Dermis blood vessel endothelial cell (primary cell): ENCODE results near the gene VEZT. TPM values are rescaled to one million over a fixed set of nuclear protein-coding genes. Genes with fewer than 3 reads are reported as not detected.
A peak's percentile ranks its signal among the peaks of the same experiment; 100 is the strongest.

ENCODE experiments used
- DNase-seq: peaks from one replicate; pipeline ENCODE4 v3.0.0; 2010
- total RNA-seq: library from RNA; depleted of rRNA; stranded (reverse); fragments of >200 nt; gene quantifications from 2 replicates; pipeline ENCODE4 v1.2.3, GENCODE V29; 2014

The VEZT gene
- total RNA-seq, 1 donor from 2014 or later = 96.7 TPM

DNA sequence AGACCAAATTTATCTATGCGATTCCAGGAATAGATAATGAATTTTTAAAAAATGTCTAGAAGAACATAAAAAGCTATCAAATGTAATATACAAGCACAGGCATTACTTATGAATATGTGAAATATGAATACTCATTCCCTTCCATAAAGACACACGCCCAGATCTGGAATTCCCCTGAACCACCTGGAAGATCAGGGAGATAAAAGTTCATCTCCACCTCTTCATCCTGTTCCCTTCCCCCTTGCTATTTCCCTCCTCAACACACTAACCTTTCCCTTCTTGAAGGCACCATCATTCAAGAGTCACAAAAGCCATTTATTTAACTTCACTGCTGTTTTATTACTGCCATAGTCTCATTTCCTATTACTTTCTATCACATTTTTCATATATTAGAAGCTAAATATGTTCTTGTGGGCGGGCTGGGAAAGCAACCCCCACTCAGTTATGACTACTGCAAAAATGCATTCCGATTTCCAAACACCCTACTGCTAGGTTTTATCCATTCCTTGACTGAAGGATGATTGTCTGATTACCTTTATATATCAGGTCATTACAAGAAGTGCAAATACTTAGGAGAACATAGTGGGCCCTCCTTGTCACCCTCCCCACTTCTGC, 16.4 kb upstream of the VEZT start:
- no peak for DNase-seq

DNA sequence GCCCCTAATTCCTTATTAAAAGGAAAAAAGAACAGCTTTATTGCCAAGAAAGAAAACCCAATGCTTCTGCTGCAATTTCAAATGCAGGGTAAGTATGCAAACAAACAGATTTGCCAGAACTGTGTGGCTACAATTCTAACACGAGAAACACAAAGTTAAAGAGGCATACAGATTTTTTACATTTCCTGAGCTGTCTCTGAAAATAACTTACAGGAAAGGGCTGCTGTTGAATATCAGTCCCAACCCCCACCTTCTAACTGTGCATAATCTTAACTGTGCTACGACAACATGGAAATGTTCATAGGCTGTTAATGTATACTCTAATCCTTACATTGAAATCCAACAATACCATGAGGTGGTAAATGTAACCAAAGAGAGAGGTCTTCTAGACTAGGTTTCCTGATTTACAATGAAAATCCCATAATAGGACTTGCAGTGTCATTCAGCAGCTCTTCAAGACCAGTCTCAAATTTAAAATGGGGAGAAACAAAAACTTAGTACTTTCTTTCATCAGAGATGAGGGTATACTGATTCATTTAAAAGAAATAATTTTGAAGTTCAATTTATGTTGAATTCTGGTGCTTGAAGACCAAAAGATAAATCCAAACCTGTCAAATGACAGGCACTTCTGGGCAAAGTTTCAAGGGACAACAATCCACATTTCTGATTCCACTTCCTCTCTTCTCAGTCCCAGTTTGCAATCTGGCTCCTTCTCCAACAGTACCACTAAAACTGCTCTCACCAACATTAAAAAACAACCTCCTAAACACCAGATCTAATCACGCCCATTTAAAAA, 14.7 kb upstream of the VEZT start:
- DNase-seq = peak; percentile 62

DNA sequence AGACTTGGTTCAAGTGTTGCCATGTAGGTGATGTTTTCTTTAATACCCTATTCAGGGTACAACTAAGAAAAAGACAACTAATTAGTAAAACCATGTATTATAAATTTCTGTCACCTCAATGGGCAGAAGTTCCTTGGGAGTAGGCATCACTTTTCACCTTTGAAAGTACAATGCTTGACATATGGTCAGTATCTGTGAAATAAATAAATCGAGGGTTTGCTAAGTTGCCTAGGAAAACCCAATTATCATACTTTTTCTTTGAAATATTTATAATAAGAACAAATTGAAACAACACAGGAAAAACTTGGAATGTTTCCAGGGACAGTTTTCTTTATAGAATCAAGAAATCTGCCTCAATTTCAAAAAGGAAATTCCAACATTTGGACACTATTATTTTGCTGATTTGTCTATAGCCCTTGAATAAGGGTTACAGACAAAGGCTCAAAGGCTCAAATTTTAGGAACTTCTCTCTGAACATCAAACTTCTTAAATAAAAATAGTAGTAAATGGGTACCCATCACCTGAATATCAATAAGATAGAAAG, 14.0 kb upstream of the VEZT start:
- peak; percentile 43 for DNase-seq

DNA sequence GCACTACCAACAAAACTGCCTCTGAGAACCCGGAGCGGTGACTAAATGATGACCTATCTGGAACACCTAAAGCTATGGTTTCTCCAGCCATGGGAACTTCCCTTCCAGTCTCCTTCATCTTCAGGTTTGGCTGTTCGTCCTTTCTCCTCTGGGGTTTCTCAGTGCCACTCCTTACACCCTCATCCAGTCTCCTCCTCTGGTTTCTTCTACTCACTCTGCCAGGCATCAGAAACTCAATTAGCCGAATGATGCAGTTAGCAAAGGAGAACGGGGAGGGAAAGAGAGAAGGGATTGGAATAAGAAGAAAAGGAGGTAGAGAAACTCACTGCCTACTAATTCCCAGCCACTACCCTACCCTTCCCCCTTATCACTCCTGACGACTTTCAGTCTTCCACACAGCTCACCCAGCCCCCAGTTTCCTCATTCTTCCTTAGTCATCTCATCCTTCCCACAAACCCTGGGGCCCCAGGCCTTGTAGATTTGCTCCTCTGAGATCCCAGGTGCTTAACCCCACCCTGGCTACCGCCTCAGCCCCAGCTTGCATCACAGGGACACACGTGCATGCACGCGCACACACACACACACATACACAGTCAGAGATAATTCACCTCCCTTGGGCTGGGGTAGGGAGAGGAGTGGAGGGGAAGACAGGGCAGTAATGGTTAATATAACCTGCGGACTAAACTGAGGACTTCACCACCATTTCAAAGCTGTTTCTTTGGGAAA, 13.3 kb upstream of the VEZT start:
- DNase-seq = peak; percentile 82

DNA sequence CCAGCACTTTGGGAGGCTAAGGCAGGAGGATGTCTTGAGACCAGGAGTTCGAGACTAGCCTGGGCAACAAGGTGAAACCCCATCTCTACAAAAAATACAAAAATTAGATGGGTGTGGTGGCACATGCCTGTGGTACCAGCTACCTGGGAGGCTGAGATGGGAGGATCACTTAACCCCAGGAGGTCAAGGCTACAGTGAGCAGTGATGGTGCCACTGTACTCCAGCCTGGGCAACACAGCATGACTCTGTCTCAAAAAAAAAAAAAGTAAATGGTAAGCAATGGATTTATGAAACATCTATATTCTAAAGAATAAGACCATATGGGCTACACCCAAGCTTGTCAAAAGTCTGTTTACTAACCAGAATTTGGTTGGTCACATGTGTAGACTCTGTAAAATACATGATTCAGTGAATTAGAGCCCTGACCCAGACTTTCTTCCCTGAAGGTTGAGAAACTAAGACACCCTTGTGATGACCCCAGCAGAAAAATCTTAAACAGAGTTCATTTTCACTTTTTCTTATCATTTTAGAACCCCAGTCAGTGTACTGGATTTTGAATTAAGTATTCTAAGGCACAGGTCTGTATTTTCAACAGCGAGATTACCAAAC, 12.5 kb upstream of the VEZT start:
- DNase-seq = no peak

DNA sequence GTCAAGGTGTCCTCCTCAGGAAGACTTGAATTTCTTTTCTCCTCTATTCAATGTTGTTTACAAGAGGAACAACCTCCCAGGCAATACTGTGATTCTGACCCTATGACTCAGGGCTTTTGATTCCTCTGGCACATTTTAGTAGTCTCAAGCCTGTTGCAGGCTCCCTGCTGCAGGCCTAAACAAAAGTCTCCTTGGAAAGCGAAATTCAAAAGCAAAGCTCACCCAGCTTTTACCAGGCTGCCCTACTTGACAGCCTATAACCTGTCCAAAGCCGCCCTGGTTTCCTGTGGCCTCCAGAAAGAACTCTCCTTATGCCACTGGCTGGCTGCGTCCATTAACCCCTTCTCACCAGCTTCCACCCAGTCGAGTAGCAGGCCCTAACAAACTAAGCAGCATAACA, 11.9 kb upstream of the VEZT start:
- peak; percentile 80 for DNase-seq

DNA sequence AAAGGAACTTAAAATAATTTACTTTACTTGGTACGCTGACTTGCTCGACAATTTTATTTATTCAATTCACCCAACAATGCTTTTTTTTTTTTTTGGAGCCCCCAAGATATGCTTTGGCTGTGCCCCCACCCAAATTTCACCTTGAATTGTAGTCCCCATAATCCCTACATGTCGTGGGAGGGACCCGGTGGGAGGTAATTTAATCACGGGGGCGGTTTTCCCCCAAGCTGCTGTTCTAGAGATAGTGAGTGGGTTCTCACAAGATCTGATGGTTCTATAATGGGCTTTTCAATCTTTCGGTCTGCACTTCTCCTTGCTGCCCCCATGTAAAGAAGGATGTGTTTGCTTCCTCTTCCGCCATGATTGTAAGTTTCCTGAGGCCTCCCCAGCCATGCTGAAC, 10.7 kb upstream of the VEZT start:
- DNase-seq = no peak

DNA sequence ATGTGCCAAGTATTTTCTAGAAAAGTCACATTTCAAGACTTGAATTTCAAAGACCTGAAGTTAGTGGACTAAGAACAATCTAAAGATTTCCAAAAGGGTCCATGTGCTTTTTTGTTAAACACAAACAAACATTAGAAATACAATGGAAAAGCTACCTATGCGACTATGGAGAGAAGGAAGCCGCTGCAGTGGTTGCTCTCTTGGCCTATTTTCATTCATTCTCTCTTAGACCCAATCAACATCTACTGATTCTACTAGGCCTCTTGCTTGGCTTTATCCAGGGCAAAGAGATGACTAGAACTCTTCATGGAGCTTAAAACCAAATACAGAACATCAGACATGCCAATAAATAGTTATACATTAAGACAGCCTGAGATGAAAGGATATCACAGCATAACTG, 10.2 kb upstream of the VEZT start:
- DNase-seq = no peak

DNA sequence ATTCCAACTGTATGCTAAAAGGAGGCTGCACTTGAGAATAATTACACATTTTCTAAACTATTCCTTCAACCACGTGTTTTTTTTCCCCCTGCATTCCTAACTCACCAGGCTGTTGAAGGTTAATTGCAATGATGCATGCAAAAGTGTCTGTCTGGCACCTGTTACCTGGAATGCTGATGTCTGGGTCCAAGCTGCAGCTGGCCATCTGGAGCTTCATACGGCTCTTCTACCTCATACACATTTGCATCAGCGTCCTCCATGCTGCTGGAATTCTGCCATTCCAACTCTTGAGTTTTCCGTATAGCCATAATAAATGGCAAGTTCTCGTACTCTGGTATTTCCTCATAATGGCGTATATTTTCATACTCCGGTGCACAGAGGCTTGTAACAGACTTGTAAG, 8.9 kb upstream of the VEZT start:
- no peak for DNase-seq

DNA sequence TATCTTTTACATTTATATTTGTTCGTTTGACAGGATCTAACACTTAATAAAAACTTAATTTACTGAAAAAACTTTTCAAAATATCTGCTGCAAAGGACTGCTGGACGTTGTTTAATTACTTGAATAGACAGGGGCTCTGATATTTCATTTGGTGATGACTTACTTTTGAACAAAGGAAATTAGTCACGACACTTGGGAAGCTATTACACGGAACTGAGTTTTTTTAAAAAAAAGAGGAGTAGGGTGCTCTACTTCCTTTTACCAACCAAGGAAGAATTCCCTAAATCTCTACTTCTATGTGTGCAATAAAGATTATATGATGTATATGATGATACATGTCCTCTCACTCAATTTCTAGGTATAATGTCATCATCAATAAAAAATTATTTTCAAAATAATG, 5.0 kb upstream of the VEZT start:
- peak; percentile 60 for DNase-seq

DNA sequence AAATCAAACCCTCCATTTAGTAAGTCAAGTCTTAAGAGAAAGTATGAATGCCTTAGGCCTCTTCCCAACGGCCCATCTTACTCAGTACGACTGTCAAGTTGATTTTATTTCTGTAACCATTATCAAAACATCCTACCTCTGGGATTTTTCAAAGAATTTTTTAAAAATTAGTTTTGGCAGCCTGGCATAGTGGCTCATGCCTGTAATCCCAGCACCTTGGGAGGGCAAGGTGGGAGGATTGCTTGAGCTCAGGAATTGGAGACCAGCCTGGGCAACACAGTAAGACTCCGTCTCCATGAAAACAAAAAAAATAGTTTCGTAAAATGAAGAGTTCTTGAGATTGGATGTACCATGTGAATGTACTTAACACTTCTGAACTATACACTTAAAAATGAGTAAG, 4.5 kb upstream of the VEZT start:
- no peak for DNase-seq

DNA sequence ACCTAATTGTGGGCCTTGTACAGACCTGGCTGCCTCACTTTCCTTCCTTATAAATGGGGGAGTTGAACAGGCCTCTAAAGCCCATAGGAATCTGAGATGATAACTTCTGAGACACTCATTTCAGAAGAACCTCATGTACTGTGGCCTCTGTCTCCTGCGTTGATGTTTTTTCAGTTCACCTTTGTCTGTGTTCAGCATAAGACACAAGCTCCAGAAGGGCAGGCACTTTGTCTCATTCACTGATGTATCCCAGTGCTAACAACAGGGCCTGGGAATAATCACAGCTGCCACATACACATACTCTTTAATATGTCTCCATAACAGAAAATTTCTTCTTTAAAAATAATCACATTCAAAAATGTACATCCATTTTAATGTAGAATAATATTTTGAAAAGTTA, 3.7 kb upstream of the VEZT start:
- DNase-seq = no peak

DNA sequence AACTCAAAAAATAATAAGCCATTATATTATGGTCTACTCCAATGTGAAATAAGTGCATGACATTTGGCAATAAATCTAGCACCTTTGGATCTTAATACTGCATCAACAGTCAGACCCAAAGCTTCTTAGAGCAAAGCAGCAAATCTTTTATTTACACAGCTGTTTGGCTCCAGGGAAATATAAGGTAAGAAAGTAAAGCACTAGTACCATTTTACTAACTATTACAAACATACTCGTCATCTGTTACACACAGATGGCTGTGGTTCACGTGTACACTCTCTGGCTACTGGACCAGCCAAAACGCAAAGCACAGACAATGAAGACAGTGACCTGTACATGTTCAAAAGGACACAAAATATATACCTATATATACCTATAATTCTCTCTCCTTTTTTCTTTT, 3.1 kb upstream of the VEZT start:
- no peak for DNase-seq

DNA sequence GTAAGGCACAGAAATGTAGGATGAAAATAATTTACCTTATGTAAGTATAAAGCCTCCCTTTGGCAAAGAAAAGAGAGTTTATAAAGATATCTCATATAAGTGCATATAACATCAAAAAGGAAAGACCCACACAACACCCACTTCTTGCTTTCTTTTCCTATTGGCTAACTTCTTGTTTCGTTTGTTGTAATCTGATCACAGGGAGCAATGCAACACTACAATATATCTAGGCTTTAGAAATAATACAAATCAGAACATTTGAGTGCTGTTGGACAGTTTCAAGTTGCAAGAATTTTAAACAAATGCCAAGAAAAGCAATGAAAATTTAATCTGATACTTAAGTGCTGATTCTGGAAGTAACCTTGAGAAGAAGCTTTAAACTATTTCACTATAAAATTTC, 1.7 kb upstream of the VEZT start:
- DNase-seq = peak; percentile 63

DNA sequence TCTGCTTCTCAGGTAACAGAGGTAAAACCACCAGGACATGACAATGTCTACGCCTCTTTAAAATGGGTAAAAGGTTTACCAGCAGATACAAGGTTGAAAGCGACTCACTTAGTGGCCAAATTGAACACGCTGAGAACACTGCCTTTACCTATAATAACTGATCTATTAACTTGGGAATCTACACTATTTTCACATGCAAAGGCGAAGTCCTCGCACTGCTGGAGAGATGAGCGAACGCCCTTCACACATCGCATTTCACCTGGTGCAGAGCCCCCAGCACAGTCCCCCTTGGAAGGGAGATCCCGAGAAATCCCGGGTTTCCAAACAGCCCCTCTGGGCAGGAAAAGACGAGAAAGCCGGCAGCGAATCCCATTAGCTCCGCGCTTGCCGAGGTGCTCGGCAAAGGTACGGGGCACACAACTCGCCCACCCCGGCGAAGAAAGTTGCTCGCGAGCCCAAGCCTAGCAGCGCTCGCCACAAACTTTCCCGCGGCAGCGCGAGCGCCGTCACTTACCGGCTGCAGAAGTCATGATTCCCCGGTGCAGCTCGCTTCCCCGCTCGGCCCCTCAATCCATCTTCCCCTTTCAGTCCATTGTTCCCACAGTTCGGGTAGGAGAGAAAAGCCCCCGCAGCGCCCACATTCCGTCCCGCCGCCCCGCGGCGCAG, 763 bp upstream of the VEZT start:
- no peak for DNase-seq

DNA sequence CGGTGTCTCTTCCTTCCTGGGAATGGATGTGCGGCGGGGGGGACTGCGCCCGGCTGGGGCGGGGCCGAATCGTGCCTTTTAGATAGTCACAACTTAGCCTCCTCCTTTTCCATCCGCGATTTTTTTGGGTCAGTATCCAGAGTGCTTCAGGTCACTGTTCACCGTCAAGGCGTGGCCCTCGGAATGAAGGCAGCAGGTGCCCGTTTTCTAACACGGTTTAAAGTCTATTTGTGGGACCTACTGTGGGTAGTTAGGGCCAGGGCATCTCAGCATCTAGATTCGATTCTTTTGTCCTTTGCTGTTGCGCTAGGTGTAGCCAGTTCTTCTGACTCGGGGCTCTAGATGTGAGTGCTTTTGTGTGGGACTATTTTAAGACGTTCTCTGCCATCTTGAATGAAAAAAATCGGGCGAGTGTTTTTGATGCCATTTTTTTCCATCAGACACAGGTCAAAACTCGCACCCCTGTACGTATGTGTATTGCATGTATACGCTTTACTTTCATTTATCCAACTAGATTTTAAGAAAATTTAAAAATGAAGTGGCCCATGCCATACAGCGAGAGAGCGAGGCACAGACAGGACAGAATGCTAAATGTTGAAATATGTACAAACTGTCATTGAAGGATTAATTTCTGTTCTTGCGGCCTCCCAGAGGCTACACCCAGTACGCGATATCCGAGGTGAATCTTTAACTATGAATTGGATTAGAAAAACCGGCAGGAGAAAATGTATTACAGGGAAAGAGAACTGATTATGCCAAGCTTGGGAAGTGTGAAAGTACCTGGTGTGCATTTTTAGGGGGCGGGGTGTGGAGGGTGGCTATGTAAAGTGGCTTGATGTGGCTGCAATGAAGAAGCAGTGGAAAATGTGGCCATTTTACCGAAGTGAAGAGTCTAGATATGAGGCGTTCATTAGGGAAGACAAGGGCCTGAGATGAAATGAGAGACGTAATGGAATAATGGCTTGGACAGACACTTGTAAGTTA, 835 bp downstream of the VEZT start:
- DNase-seq = peak; percentile 85

DNA sequence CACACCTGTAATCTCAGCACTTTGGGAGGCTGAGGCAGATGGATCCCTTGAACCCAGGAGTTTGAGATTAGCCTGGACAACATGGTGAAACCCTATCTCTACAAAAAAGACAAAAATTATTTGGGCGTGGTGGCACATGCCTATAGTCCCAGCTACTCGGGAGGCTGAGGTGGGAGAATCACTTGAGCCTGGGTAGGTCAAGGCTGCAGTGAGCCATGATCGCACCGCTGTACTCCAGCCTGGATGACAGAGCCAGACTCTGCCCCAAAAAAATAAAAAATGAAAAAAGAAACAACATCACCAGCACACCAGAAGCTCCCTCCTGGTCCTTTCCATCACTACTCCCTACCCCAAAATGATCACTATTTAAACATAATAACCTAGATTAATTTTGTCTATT, 2.6 kb downstream of the VEZT start:
- DNase-seq = no peak

DNA sequence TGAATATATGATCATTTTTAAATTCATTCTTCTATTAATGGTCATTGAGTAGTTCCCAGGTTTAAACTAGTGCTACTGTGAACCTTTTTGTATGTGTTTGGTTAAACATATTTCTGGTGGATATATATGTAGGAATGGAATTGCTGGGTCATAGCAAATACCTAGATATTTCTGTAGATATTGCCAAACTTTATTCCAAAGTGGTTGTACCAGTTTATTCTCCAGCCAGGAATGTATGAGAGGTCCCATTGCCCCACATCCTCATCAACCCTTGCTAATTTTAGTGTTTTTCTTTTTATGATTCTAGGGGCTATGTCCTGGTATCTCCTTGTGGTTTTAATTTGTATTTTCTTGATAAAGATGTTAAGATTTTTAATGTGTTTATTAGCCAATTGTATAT, 3.1 kb downstream of the VEZT start:
- no peak for DNase-seq

DNA sequence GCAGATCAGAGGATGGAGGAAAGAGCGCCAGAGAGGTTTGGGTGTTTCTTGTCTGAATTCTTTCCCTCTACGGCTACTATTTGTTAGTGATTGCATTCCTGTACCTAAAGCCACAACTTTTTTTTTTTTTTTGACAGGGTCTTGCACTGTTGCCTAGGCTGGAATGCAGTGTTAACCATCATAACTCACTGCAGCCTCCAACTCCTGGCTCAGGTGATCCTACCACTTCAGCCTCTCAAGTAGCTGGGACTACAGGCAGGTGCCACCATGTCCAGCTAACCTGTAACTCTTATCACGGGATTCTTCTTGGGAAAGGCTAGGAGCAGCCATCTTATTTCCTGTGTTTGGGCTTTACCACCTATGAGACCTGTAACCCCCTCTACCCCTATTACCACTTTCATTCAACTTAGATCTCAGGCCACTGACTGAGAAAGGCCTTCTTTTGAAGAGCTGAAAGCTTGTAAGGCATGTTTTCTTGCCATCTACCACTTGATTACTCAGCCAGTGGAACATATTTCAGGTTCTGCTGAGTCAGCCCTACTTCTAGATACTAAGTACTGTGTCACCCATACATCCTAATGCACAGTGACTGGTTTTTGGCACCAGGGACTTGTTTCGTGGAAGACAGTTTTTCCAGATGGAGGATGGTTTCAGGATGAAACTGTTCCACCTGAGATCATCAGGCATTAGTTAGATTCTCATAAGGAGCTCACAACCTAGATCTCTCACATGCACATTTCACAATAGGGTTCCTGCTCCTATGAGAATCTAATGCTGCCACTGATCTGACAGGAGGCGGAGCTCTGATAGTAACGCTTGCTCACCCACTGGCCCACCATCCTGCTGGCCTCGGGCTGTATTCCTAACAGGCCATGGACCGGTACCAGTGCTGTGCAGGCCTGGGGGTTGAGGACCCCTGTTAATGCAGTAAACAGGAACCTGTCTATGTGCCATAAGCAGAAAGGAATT, 6.9 kb downstream of the VEZT start:
- no peak for DNase-seq

DNA sequence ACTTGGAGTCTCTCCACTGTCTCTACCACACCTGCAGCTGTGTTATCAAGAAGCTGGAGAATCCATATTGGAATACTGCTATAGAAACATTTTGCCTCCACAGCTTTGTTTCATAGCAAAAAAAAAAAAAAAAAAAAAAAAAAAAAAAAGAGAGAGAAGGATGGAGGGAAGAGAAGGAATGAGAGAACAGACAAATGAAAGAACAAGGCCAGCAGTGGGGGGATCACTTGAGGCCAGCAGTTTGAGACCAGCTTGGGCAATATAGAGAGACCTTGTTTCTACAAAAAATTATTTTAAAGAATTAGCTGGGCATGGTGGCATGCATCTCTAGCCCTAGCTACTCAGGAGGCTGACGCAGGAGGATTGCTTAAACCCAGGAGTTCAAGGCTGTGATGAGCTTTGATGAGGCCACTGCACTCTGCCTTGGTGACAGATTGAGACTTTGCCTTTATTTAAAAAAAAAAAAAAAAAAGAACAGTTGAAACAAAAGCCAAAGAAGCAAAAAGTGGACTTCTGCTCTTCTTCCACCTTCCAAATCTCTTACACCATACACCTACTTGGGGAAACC, 8.1 kb downstream of the VEZT start:
- no peak for DNase-seq
